ENCODE data around the gene SLC22A7.

DNA sequence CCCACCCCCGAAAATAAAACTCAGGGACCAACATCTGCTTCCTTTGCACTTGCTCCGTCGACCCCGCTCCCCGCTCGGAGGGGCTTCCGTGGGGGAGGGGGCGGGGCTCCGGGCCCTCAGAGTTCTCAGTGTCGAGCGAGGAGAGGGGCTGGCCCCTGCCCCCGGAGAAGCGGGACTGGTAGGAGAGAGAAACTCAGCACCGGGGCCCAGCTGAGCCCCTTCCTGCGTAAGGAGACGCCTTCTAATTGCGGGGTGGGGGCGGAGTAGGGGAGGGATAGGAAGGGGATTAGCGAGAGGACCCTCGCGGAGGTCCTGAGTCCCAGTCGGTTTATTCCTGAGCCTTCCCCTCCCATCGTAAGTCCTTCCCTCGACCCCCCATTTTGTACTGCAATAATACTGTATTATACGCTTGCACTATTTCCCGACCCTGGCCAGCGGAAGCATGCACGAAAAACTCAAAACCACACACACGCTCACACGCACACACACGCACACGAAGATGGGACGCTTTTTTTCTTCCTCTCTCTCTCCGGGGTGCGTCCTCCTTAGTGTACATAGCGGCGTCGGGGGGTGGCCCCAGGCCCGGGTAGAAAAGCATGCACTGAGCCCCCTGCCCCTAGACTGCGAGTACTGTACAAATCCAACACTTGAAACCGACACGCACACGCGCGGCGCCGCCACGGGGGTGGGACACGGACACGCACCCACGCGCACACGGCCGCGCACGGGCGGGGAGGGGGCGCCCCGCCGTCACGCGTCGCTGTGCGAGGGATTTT, 22.1 kb upstream of the SLC22A7 start:
- TF ChIP-seq, protein P1, sequence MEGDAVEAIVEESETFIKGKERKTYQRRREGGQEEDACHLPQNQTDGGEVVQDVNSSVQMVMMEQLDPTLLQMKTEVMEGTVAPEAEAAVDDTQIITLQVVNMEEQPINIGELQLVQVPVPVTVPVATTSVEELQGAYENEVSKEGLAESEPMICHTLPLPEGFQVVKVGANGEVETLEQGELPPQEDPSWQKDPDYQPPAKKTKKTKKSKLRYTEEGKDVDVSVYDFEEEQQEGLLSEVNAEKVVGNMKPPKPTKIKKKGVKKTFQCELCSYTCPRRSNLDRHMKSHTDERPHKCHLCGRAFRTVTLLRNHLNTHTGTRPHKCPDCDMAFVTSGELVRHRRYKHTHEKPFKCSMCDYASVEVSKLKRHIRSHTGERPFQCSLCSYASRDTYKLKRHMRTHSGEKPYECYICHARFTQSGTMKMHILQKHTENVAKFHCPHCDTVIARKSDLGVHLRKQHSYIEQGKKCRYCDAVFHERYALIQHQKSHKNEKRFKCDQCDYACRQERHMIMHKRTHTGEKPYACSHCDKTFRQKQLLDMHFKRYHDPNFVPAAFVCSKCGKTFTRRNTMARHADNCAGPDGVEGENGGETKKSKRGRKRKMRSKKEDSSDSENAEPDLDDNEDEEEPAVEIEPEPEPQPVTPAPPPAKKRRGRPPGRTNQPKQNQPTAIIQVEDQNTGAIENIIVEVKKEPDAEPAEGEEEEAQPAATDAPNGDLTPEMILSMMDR (IDR thresholded peaks at IDR 0.05), result no peak
- no peak for TF ChIP-seq POLR2A (IDR thresholded peaks at IDR 0.05)
